MM.1S (cell line): ENCODE results near the gene MAML3.

Experiments used
- DNase-seq: peaks from one replicate; pipeline ENCODE4 v3.0.0-alpha.2; 2015
- H2AFZ ChIP-seq: fragments of 300-600 bp; sonication (generic); 2 replicates; pipeline ENCODE4 v1.6.0; 2016; ENCODE audit warnings: antibody characterized with exemption, low read length
- H3F3A ChIP-seq: fragments of 300-600 bp; sonication (generic); 2 replicates; pipeline ENCODE4 v1.6.1; 2016; ENCODE audit warnings: mild to moderate bottlenecking, antibody characterized with exemption, low read length, moderate library complexity, mixed read lengths; ENCODE audit not compliant: insufficient read depth
- H3K27ac ChIP-seq: fragments of 300-600 bp; sonication (generic); 2 replicates; pipeline ENCODE4 v1.5.1; 2016; ENCODE audit warnings: mild to moderate bottlenecking, low read length
- H3K27me3 ChIP-seq: fragments of 300-600 bp; sonication (generic); replicated peaks from 2 replicates; pipeline ENCODE4 v1.6.0; 2016; ENCODE audit warnings: low read length; ENCODE audit not compliant: insufficient read depth
- H3K36me3 ChIP-seq: fragments of 300-600 bp; sonication (generic); replicated peaks from 2 replicates; pipeline ENCODE4 v1.6.1; 2016; ENCODE audit warnings: mild to moderate bottlenecking, low read length, mixed read lengths; ENCODE audit not compliant: insufficient read depth
- H3K4me1 ChIP-seq: fragments of 300-600 bp; sonication (generic); 2 replicates; pipeline ENCODE4 v1.6.1; 2016; ENCODE audit warnings: low read length, mixed read lengths
- H3K4me2 ChIP-seq: fragments of 300-600 bp; sonication (generic); 2 replicates; pipeline ENCODE4 v1.6.0; 2016; ENCODE audit warnings: low read depth, low read length
- H3K4me3 ChIP-seq: fragments of 300-600 bp; sonication (generic); 2 replicates; pipeline ENCODE4 v1.5.1; 2016; ENCODE audit warnings: low read length, mixed read lengths
- H3K79me2 ChIP-seq: fragments of 300-600 bp; sonication (generic); 2 replicates; pipeline ENCODE4 v1.6.1; 2016; ENCODE audit warnings: mixed run types, low read length, mixed read lengths
- H3K9ac ChIP-seq: fragments of 300-600 bp; sonication (generic); 2 replicates; pipeline ENCODE4 v1.6.1; 2016; ENCODE audit warnings: low read length, mixed read lengths
- H3K9me2 ChIP-seq: fragments of 300-600 bp; sonication (generic); replicated peaks from 2 replicates; pipeline ENCODE4 v1.6.1; 2016; ENCODE audit warnings: mild to moderate bottlenecking, low read length, mixed read lengths; ENCODE audit not compliant: insufficient read depth
- H3K9me3 ChIP-seq: fragments of 300-600 bp; sonication (generic); replicated peaks from 2 replicates; pipeline ENCODE4 v1.6.1; 2016; ENCODE audit warnings: mild to moderate bottlenecking, low read length, mixed read lengths; ENCODE audit not compliant: insufficient read depth
- H4K20me1 ChIP-seq: fragments of 300-600 bp; sonication (generic); 2 replicates; pipeline ENCODE4 v1.6.1; 2016; ENCODE audit warnings: mild to moderate bottlenecking, low read length, moderate library complexity, mixed read lengths; ENCODE audit not compliant: insufficient read depth
- EZH2 ChIP-seq: fragments of 300-600 bp; sonication (generic); optimal IDR thresholded peaks from 2 replicates; pipeline ENCODE3; 2017; ENCODE audit warnings: low read depth, mild to moderate bottlenecking, antibody characterized with exemption, low read length, mixed read lengths
- EZH2phosphoT487 ChIP-seq: fragments of 300-600 bp; sonication (generic); IDR thresholded peaks from 2 replicates; pipeline ENCODE4 v1.6.1; 2018; ENCODE audit warnings: antibody characterized with exemption, low read length
- TF ChIP-seq, protein P1 (sequence below): fragments of 300-600 bp; sonication (generic); IDR thresholded peaks from 2 replicates; pipeline ENCODE4 v1.5.1; 2016; ENCODE audit warnings: antibody characterized with exemption, low read length, mixed read lengths

Gene MAML3

DNA sequence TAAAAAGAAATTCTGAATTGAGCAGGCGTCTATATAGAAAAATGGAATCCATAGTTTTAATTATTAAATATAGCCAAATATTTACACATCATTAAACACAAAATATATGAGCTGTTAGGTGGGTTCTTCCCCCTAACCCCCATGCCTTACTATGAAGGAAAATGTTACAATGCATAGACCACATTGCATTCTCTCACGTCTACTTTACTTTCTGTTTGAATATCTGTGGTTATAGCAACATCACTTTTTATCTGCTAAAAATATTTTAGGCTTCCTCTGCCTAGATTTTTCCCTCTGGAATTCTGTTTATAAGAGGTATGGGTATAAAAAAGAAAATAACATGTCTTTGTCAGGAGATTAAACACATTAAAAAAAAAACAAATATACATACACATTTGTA, 73.1 kb downstream of the MAML3 start:
- Histone ChIP-seq H3K9me2 (no peaks in the 10 kb centered on the region), H3K4me2 (no peak overlapping the region), H3K79me2 (no peaks in the 10 kb centered on the region), H4K20me1 (no peaks in the 10 kb centered on the region), H3K36me3 (no peaks in the 10 kb centered on the region), H3K27me3 (no peaks in the 10 kb centered on the region), H3K9ac (no peak overlapping the region), H3K4me1 (no peaks in the 10 kb centered on the region), H3K27ac (no peak overlapping the region), H2AFZ (no peak overlapping the region), H3K9me3 (no peaks in the 10 kb centered on the region), H3K4me3 (no peak overlapping the region), H3F3A (no peaks in the 10 kb centered on the region)
- TF ChIP-seq EZH2phosphoT487 = no peak
- no peak for TF ChIP-seq EZH2
- TF ChIP-seq, protein P1, sequence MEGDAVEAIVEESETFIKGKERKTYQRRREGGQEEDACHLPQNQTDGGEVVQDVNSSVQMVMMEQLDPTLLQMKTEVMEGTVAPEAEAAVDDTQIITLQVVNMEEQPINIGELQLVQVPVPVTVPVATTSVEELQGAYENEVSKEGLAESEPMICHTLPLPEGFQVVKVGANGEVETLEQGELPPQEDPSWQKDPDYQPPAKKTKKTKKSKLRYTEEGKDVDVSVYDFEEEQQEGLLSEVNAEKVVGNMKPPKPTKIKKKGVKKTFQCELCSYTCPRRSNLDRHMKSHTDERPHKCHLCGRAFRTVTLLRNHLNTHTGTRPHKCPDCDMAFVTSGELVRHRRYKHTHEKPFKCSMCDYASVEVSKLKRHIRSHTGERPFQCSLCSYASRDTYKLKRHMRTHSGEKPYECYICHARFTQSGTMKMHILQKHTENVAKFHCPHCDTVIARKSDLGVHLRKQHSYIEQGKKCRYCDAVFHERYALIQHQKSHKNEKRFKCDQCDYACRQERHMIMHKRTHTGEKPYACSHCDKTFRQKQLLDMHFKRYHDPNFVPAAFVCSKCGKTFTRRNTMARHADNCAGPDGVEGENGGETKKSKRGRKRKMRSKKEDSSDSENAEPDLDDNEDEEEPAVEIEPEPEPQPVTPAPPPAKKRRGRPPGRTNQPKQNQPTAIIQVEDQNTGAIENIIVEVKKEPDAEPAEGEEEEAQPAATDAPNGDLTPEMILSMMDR = no peak
- no peak for DNase-seq

- Histone ChIP-seq H4K20me1 (no peaks in the 10 kb centered on the region), H3F3A (no peaks in the 10 kb centered on the region), H3K9ac (no peak overlapping the region), H3K9me2 (no peaks in the 10 kb centered on the region), H3K9me3 (no peaks in the 10 kb centered on the region), H3K4me2 (no peak overlapping the region), H3K4me1 (no peaks in the 10 kb centered on the region), H3K27me3 (no peaks in the 10 kb centered on the region), H3K27ac (no peak overlapping the region), H3K79me2 (no peaks in the 10 kb centered on the region), H2AFZ (no peak overlapping the region), H3K36me3 (no peaks in the 10 kb centered on the region), H3K4me3 (no peak overlapping the region)
- TF ChIP-seq, protein P1 = no peak
- no peak for TF ChIP-seq EZH2
- TF ChIP-seq EZH2phosphoT487 = no peak
- no peak for DNase-seq
These were observed 75.6 kb downstream of the MAML3 start for GRCh38 chr4:140078366-140078765.

GRCh38 chr4:140076307-140076706, 77.7 kb downstream of the MAML3 start:
- no peaks in the 10 kb centered on the region for H3K9me3 ChIP-seq
- H2AFZ ChIP-seq = no peak overlapping the region
- no peaks in the 10 kb centered on the region for H3K36me3 ChIP-seq
- no peak overlapping the region for H3K9ac ChIP-seq
- H3K9me2 ChIP-seq = no peaks in the 10 kb centered on the region
- H3K4me3 ChIP-seq = no peak overlapping the region
- DNase-seq = no peak
- H3K27me3 ChIP-seq = no peaks in the 10 kb centered on the region
- no peaks in the 10 kb centered on the region for H3K79me2 ChIP-seq
- H3K4me2 ChIP-seq = no peak overlapping the region
- H3F3A ChIP-seq = no peaks in the 10 kb centered on the region
- no peaks in the 10 kb centered on the region for H4K20me1 ChIP-seq
- no peak overlapping the region for H3K27ac ChIP-seq
- no peaks in the 10 kb centered on the region for H3K4me1 ChIP-seq
- TF ChIP-seq, protein P1 = no peak
- no peak for TF ChIP-seq EZH2
- TF ChIP-seq EZH2phosphoT487 = no peak
